Suppressor macrophage treated with lipopolysaccharide for 4 hours (primary cell): Measurements from ENCODE around the gene IQGAP3.
"Not testable (repeated sequence)": the region's sequence is repeated elsewhere in the genome, so short reads cannot be mapped to it uniquely, and the experiment has no call there.

Source experiments
- DNase-seq: peaks from one replicate; pipeline ENCODE4 v3.0.0-alpha.2; 2020

Gene IQGAP3, protein sequence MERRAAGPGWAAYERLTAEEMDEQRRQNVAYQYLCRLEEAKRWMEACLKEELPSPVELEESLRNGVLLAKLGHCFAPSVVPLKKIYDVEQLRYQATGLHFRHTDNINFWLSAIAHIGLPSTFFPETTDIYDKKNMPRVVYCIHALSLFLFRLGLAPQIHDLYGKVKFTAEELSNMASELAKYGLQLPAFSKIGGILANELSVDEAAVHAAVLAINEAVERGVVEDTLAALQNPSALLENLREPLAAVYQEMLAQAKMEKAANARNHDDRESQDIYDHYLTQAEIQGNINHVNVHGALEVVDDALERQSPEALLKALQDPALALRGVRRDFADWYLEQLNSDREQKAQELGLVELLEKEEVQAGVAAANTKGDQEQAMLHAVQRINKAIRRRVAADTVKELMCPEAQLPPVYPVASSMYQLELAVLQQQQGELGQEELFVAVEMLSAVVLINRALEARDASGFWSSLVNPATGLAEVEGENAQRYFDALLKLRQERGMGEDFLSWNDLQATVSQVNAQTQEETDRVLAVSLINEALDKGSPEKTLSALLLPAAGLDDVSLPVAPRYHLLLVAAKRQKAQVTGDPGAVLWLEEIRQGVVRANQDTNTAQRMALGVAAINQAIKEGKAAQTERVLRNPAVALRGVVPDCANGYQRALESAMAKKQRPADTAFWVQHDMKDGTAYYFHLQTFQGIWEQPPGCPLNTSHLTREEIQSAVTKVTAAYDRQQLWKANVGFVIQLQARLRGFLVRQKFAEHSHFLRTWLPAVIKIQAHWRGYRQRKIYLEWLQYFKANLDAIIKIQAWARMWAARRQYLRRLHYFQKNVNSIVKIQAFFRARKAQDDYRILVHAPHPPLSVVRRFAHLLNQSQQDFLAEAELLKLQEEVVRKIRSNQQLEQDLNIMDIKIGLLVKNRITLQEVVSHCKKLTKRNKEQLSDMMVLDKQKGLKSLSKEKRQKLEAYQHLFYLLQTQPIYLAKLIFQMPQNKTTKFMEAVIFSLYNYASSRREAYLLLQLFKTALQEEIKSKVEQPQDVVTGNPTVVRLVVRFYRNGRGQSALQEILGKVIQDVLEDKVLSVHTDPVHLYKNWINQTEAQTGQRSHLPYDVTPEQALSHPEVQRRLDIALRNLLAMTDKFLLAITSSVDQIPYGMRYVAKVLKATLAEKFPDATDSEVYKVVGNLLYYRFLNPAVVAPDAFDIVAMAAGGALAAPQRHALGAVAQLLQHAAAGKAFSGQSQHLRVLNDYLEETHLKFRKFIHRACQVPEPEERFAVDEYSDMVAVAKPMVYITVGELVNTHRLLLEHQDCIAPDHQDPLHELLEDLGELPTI (N-terminal part only)

DNA sequence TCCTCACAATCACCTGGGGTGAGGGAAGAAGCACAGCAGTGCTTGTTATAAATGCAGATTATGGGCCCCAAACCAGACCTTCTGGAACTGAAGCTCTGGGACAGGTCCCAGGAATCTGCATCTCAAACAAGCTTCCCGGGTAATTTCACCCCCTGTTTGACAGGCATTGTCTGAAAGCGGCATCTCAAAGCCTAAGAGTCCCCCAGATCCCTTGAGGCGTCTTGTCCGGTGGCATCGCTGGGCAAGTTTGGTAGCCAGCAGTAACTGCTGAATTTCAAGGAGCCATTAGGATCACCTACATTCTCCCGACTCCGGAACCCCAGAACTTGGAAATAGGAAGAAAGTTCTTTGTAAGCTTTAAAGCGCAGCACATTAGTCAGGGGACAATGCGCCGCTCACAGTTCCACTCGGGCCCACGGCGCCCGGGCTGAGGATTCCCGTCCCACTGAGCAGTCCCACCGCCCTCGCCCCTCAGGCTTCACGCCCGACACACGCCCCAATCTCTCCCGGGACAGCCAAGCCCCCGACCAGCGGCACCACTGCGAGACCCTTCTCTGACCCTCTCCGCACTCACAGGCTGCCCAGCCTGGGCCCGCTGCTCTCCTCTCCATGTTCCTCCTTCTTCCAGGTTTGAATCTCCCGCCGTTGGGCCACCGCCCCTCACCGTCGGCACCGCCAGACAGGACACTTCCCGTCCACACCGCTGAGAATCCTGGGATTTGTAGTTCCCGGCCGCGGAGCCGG is at the start of gene IQGAP3:
Gene IQGAP3 (minus strand): TSS at position 647 of the 744 bp plus-strand sequence. CDS start 36 bp downstream, at position 611.
- DNase-seq = peak; percentile 93

DNA sequence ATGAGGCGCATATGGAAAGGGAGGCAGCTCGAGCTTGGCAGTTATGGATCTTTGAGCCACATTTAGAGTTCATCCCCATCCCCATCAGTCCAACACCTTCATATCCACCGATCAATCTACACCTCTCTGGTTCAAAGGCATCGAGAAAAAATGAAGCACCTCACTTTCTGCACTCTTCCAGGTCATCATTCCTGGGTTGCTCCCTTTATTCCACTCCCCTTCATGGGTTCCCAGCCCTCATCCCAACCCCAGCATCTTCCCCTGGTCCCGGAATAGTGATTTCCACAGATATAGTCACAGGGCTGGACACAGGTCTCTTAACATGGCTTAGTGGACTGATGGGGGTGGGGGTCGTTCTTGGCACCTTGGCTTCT is 47.2 kb upstream of the IQGAP3 start:
- DNase-seq = no peak

DNA sequence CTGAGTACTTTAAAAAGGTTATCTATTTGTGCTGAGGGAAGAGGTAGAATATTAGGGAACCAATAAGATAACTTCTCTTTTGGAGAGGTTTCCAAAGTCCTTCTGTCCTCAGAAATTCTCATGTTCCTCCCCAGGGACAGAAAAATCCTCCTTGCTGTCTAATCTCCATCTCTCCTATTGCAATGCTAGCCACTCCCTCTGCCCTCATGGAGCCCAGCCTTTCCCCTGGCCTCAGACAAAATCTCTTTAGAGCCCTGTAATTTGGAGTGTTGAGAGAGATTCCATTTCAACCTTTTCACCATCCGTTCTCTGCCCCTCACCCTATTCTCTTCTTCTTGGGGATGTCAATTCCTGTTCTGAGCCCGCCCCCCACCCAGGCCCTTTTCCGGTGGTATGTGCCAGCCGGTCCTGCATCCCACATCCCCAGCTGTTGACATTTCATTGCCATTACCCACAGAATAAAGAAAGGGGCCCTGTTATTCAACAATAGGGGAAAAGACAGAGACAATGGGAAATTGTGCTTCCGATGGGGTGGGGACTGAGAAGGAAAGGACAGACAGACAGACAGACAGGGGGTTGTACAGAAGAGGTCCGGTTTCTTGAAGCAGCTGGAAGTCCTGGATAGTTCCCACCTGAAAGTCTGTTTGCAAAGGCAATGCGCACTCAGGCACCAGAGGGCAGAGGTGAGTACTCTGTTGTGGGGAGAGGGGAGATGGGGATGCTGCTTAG is 46.7 kb upstream of the IQGAP3 start, which contains the start of gene HAPLN2:
Gene HAPLN2 (plus strand): TSS at position 563 of the 729 bp plus-strand sequence. CDS start 4,076 bp downstream, outside the sequence.
- DNase-seq = no peak

DNA sequence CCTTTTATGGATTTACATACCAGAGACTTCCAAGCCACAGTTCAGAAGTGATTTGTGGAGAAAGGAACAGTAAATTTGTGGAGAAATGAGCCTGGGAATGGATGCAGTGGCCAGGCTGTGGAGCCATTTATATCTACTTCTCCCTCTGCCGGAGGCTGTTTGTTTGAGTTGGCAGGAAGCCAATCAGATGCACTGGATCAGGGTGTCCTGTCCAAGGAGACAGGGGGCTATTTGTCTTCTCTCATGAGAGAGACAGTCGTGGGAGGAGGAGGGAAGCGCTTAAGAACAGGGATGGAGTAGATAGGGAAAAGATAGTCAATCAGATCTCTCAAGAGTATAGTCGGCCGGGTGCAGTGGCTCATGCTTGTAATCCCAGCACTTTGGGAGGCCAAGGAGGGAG is 44.1 kb upstream of the IQGAP3 start:
- no peak for DNase-seq

DNA sequence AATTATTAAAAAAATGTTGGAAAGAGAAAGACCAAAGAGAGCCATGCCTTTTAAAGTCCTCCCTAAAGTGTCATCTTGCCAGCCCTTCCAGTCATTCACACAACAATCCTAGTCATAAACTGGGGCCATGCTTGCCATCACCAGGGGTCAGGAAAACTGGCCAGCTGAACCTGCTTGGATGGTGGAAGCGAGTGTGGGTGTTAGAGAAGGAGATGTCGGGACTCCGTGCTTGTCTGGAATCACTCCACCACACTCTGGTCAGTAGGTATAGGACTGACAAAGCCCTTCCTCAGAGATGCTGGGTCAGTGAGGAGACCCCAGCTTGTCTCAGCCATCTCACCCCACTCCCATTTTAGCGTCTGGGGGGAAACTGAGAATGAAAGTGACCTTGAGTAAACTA is 43.6 kb upstream of the IQGAP3 start:
- no peak for DNase-seq

DNA sequence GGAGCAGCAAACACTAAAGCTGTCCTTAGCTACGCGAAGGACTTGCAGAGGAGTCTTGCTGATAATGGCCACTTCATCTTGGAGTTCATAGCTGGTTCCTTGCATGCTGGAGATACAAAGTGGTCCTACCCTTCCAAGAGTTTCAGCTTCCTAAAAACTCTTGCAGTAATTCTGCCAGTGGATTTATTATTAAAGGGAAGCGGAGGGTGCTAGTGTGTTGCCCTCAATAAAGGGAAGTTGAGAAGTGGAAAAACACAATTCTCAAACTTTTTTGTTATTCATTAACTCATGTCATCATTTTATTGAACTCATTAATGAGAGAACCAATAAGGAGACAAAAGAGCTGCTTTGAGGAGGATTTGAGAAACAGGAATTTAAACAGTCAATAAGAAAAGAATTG is 40.3 kb upstream of the IQGAP3 start:
- DNase-seq = no peak

DNA sequence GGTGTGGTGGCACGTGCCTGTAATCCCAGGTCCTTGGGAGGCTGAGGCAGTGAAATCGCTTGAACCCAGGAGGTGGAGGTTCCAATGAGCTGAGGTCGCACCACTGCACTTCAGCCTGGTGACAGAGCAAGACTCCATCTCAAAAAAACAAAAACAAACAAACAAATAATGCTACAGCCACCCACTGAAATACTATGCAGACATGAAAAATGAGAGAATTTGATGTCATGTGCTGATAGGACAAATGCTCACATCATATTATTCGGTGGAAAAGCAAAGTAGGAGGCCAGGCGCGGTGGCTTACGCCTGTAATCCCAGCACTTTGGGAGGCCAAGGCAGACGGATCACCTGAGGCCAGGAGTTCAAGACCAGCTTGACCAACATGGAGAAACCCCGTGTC is 37.7 kb upstream of the IQGAP3 start:
- not testable (repeated sequence) for DNase-seq

DNA sequence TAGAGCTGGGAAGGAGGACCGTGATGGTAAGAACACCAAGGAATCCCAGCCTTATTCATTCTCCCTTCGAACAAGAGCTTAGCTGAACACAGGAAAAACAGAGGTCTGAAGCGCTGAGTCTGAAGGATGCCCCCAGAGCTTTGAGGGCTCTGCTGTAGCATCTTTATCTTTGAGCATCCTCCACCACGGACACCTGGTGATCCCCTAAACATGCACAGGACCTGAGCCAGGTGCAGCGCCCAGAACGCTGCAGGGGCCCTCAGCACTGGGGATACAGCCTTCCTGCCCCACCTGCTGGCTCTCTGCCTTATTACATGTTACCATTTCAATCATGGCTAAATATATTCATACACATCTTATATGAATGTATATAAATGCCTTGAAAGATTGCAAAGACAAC is 36.6 kb upstream of the IQGAP3 start:
- peak; percentile 37 for DNase-seq

DNA sequence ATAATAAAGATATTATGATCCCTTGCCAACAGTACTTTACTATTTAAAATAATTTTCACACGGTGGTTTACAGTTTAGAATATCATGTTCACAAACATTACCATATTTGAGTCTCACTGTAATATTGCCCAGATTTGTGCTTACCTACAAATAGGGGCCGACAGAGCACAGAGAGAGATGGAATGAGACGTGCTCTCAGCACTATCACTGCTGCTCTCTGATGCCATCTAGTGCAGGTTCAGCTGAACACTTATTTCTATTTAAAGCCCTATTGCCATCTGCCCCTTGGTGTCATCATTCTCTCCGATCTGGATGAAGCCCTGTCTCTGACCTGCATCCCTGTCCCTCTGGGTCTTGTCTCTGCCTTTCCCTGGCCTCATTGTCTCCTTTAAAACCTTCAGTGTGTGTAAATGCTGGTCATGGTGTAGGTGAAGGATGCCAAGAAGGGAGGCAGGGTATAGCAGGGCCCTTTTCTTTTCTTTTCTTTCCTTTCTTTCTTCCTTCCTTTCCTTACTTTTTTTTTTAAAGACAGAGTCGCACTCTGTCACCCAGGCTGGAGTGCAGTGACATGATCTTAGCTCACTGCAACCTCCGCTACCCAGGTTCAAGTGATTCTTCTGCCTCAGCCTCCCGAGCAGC is 35.8 kb upstream of the IQGAP3 start:
- peak; percentile 78 for DNase-seq

DNA sequence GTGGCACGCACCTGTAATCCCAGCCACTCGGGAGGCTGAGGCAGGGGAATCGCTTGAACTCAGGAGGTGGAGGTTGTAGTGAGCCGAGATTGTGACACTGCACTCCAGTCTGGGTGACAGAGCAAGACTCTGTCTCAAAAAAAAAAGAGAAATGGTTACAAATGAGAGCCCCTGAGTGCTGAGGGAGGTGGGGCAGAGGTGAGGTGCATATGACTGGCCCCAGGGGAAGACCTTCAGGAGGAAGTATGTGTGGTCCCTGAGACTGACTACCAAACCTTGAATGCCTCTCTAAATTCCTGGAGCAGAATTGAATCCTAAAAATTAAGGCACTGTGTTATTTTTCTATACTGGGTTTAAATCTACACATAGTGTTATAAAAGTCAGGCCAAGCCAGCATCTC is 35.0 kb upstream of the IQGAP3 start:
- DNase-seq = not testable (repeated sequence)

DNA sequence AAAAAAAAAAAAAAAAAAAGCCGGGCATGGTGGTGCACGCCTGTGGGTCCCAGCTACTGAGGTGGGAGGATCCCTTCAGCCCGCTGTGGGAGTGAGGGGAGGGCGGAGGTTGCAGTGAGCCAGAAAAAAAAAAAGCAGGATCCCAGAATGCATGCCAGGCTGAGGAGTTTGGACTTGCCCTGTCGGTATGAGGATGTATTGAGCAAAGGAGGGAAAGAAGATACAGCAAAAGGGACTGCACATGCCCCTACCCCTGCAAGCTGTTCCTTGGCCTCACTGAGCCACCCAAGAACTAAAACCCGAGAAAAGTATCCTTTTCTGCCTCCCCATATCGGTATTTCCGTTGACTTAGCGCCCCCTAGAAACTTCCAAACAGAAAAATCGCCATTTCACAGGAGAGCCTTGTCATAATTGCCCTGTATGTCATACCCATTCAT is 30.2 kb upstream of the IQGAP3 start:
- peak; percentile 48 for DNase-seq

DNA sequence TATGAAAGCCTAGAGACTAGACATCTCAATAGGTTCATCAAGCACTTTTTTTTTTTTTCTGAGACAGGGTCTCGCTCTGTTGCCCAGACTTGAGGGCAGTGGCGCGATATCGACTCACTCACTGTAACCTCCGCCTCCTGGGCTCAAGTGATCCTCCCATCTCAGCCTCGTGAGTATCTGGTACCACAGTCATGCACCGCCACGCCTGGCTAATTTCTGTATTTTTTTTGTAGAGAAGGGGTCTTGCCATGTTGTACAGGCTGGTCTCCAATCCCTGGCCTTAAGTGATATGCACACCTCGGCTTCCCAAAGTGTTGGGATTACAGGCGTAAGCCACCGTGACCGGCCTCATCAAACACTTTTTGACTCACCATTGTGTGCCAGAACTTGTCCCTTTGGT is 29.5 kb upstream of the IQGAP3 start:
- no peak for DNase-seq

DNA sequence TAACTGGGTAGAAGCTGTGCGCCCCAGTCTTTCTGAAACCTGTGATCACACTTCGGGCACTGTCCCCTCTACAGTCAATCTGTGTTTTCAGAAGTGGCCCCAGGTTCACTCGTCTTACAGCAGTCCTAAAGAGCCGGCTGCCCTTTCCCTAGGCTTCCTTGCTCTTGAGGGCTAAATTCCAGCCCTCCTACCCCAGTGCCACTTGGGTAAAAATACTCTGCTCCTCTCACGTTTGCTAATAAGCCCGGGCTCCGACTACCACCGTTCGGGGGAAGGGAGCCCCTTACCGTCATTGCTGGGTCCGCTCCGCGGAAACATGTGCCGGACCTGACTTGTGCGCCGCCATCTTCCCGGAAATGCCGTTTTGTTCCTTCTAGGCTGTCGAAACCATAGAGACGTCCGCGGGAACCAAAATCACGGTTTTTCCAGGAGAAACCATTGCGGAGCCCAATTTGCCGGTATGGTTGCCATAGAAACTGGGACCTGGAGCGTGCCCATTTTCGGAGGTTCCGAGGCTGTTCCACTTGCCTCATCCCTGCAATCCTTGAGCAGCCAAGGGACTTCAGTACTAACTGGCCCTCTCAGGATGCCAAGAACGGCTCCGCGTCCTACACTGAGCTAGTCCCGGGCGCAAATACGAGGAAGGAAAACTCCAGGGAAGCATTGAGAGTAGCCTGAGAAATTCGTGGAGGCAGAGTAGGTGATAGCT is 28.9 kb upstream of the IQGAP3 start, which contains the start of gene GPATCH4:
Gene GPATCH4 (minus strand): TSS at position 358 of the 709 bp plus-strand sequence.
- peak; percentile 88 for DNase-seq

DNA sequence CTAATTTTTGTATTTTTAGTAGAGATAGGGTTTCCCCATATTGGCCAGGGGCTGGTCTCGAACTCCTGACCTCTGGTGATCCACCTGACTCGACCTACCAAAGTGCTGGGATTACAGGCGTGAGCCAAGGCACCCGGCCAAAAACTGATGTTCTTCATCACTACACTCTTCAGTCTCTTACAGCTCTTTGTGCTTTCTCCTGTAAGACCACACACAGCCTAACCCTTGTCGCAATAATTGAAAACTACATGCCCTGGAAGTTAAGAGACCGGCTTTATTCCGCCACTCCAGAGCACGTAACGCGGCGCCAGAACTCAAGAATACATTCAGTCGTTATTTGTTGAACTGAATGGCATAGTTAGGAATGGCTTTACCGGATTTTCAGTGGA is 28.4 kb upstream of the IQGAP3 start:
- no peak for DNase-seq

DNA sequence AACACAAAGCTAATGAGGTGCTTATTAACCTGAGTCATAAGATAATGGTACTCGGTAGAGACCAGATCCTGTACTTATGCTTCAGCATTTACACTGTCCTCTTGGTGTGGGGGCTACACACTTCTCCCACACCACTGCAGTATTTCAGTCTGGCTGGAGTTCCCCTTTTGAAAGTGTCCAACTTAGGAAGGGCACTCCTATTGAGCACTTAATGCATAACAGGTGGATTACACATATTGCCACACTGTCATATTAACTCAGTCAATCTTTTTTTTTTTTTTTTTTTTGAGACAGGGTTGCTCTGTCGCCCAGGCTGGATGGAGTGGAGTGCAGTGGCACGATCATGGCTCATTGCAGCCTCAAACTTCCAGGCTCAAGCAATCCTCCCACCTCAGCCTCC is 27.4 kb upstream of the IQGAP3 start:
- peak; percentile 40 for DNase-seq

DNA sequence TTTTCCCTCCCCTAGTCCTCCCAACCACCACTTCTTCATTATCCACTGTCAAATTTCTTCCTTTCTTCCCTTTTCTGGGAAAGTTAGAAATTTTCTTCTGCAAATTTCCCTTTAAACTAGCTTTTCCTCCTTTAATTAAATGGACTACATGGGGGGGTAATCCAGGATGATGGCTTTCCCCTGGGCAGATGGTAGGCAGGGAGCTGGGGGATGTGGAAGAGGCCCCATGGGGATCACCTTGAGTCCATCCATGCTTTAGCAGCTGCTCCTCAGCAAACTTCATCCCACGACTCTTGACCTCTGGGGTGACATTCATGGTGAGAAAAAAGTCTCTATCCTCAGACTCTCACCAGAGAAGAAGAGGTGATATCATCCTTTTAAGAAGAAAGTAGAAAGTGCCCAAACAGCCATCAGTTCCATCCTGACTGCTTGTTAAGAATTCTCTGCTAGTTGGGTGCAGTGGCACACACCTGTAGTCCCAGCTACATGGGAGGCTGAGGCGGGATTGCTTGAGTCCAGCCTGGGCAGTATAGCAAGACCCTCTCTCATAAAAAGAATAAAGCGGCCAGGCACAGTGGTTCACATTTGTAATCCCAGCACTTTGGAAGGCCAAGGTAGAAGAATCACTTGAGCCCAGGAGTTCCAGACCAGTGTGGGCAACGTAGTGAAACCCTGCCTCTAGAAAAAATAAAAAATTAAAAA is 26.5 kb upstream of the IQGAP3 start:
- no peak for DNase-seq

DNA sequence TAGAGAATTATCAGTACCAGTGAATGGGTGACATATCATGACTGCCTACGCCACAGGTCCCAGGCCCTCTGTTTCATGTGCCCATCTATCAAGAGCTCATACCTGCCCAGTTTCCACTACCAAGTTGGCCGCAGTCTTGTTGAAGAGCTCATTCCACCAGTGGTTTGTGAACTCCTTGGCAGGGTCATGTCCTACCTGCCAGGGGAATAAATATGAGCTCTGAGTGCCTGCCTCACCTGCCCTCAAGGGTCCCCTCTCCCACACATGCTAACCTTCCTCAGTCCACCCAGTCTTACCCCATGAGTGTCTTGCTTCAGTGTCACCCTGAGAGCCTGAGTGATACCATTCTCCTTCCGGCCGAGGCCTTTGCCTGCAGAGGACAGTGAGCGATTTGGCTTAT is 25.8 kb upstream of the IQGAP3 start:
- DNase-seq = no peak

DNA sequence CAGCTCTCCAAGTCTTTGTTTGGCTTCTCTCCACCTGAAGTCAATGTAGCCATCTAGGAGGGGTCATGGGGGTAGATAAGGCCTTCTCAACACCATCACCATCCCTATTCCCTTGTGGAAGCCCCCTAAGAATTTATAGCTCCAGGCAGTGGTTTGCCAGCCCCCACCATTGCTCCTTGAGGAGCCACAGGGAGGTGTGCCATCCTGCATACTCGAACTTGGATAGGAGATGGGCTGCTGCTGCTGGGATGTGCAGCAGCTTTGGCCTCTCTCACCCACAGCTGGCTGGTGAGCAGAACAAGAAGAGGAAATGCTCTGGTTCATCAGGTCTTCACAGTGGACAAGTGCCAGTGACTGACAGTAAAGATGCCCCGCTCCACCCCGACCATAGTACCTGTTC is 24.1 kb upstream of the IQGAP3 start:
- DNase-seq = no peak

DNA sequence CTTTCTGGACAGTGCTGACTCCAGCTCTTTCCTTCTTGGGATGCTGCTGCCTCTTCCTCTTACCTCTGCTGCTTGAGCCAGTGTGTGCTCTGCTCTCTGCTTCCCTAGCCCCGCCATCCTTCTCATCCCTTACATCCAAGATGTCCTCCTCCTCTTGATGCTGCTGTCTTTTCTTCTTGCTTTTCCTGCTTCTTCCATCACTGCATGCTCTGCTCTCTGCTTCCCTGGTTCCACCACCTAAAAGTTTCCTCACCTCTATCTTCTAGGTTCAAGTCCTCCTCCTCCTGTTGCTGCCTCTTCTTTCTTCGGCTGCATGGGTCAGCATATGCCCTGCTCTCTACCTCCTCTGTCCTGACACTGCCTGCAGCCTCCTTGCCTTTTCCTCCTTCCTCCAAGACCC is 22.7 kb upstream of the IQGAP3 start:
- no peak for DNase-seq
